H9 (cell line): Measurements from ENCODE around the gene NPY5R. TPM values are rescaled to one million over a fixed set of nuclear protein-coding genes. Genes with fewer than 3 reads are reported as not detected.

ENCODE experiments used
- DNase-seq: peaks from one replicate; pipeline ENCODE4 v3.0.0-alpha.2; 2017
- H2AFZ ChIP-seq: one replicate; pipeline ENCODE4 v1.6.1; 2013; ENCODE audit warnings: mild to moderate bottlenecking, low read length, control low read depth, moderate library complexity
- H2AK5ac ChIP-seq: 2 replicates; pipeline ENCODE4 v1.6.1; 2013; ENCODE audit warnings: low read length, control low read depth, mixed read lengths; ENCODE audit not compliant: insufficient read length
- H2BK120ac ChIP-seq: one replicate; pipeline ENCODE4 v1.6.1; 2013; ENCODE audit warnings: low read depth, mild to moderate bottlenecking, low read length, control low read depth, inconsistent platforms; ENCODE audit not compliant: poor library complexity, severe bottlenecking
- H2BK12ac ChIP-seq: 2 replicates; pipeline ENCODE4 v1.6.1; 2013; ENCODE audit warnings: low read length, control low read depth, mixed read lengths, low read depth; ENCODE audit not compliant: insufficient read length
- H2BK15ac ChIP-seq: 2 replicates; pipeline ENCODE4 v1.6.1; 2013; ENCODE audit warnings: low read depth, low read length, control low read depth
- H2BK20ac ChIP-seq: one replicate; pipeline ENCODE4 v1.6.1; 2013; ENCODE audit warnings: low read depth, mild to moderate bottlenecking, low read length, control low read depth, inconsistent platforms; ENCODE audit not compliant: poor library complexity, severe bottlenecking
- H2BK5ac ChIP-seq: 2 replicates; pipeline ENCODE4 v1.6.1; 2013; ENCODE audit warnings: low read length, control low read depth, mixed read lengths; ENCODE audit not compliant: insufficient read length
- H3K14ac ChIP-seq: 2 replicates; pipeline ENCODE4 v1.6.1; 2013; ENCODE audit warnings: low read length, control low read depth; ENCODE audit not compliant: insufficient read depth
- H3K18ac ChIP-seq: 2 replicates; pipeline ENCODE4 v1.6.1; 2013; ENCODE audit warnings: low read depth, mild to moderate bottlenecking, mixed read lengths, low read length, control low read depth; ENCODE audit not compliant: insufficient read length
- H3K23ac ChIP-seq: 2 replicates; pipeline ENCODE4 v1.6.1; 2013; ENCODE audit warnings: low read length, control low read depth, mixed read lengths, low read depth; ENCODE audit not compliant: insufficient read length
- H3K23me2 ChIP-seq: 2 replicates; pipeline ENCODE4 v1.6.1; 2013; ENCODE audit warnings: low read depth, mild to moderate bottlenecking, mixed read lengths, low read length, control low read depth; ENCODE audit not compliant: insufficient read length, poor library complexity, severe bottlenecking
- H3K27ac ChIP-seq: 2 replicates; pipeline ENCODE4 v1.5.1; 2013; ENCODE audit warnings: low read length, control low read depth, mixed read lengths, low read depth; ENCODE audit not compliant: insufficient read length
- H3K27me3 ChIP-seq: 2 replicates; pipeline ENCODE4 v1.6.1; 2013; ENCODE audit warnings: low read length, control low read depth, inconsistent platforms; ENCODE audit not compliant: insufficient read depth
- H3K4ac ChIP-seq: 2 replicates; pipeline ENCODE4 v1.6.1; 2013; ENCODE audit warnings: low read depth, mild to moderate bottlenecking, control low read depth, inconsistent platforms, low read length, moderate library complexity
- H3K4me1 ChIP-seq: 2 replicates; pipeline ENCODE4 v1.6.1; 2013; ENCODE audit warnings: low read length, control low read depth, inconsistent platforms; ENCODE audit not compliant: insufficient read depth
- H3K4me2 ChIP-seq: 2 replicates; pipeline ENCODE4 v1.6.1; 2013; ENCODE audit warnings: low read length, control low read depth, mixed read lengths; ENCODE audit not compliant: insufficient read length, insufficient read depth
- H3K56ac ChIP-seq: 2 replicates; pipeline ENCODE4 v1.6.1; 2013; ENCODE audit warnings: low read depth, mild to moderate bottlenecking, mixed read lengths, low read length, control low read depth; ENCODE audit not compliant: insufficient read length
- H3K79me1 ChIP-seq: 2 replicates; pipeline ENCODE4 v1.6.1; 2013; ENCODE audit warnings: low read depth, mild to moderate bottlenecking, moderate library complexity, low read length, control low read depth, inconsistent platforms; ENCODE audit not compliant: insufficient read depth, poor library complexity, severe bottlenecking
- H3K79me2 ChIP-seq: 2 replicates; pipeline ENCODE4 v1.6.1; 2013; ENCODE audit warnings: low read length, control low read depth, inconsistent platforms; ENCODE audit not compliant: insufficient read depth
- H3K9ac ChIP-seq: 2 replicates; pipeline ENCODE4 v1.6.1; 2013; ENCODE audit warnings: low read length, control low read depth, mixed read lengths; ENCODE audit not compliant: insufficient read length; ENCODE audit errors: extremely low read depth
- H3K9me3 ChIP-seq: one replicate; pipeline ENCODE4 v1.6.1; 2013; ENCODE audit warnings: low read depth, low read length, inconsistent platforms; ENCODE audit not compliant: control insufficient read depth
- H3T11ph ChIP-seq: one replicate; pipeline ENCODE4 v1.6.1; 2013; ENCODE audit warnings: mild to moderate bottlenecking, low read length, control low read depth, inconsistent platforms
- H4K20me1 ChIP-seq: one replicate; pipeline ENCODE4 v1.6.1; 2013; ENCODE audit not compliant: control insufficient read depth, insufficient read length, insufficient read depth
- H4K5ac ChIP-seq: 2 replicates; pipeline ENCODE4 v1.6.1; 2013; ENCODE audit warnings: low read depth, mild to moderate bottlenecking, mixed read lengths, low read length, control low read depth; ENCODE audit not compliant: insufficient read length
- H4K8ac ChIP-seq: replicated peaks from 2 replicates; pipeline ENCODE4 v1.6.1; 2013; ENCODE audit warnings: low read length, control low read depth, mixed read lengths, low read depth; ENCODE audit not compliant: insufficient read length
- H4K91ac ChIP-seq: 2 replicates; pipeline ENCODE4 v1.6.1; 2013; ENCODE audit warnings: low read depth, mild to moderate bottlenecking, moderate library complexity, mixed read lengths, low read length, control low read depth; ENCODE audit not compliant: insufficient read length
- H3K27ac Mint-ChIP-seq, 3 experiments: 2 replicates in 2 of 3; 3 replicates in 1 of 3; pipeline ENCODE4 v1.8.0; 2020 to 2021; ENCODE audit warnings: mixed read lengths in 3 of 3, mild to moderate bottlenecking in 1 of 3, moderate library complexity in 1 of 3
- H3K27me3 Mint-ChIP-seq: 2 replicates; pipeline ENCODE4 v1.8.0; 2021; ENCODE audit warnings: low read depth, mild to moderate bottlenecking, moderate library complexity, mixed read lengths
- H3K36me3 Mint-ChIP-seq, 3 experiments: 2 replicates in 2 of 3; 3 replicates in 1 of 3; pipeline ENCODE4 v1.8.0; 2020 to 2021; ENCODE audit warnings: low read depth in 3 of 3, mixed read lengths in 3 of 3; ENCODE audit not compliant: insufficient read depth in 1 of 3
- H3K4me1 Mint-ChIP-seq, 2 experiments: 2 replicates each; pipeline ENCODE4 v1.8.0; 2020; ENCODE audit warnings: mixed read lengths in 2 of 2
- H3K4me3 Mint-ChIP-seq, 2 experiments: 2 replicates in 1 of 2; 3 replicates in 1 of 2; pipeline ENCODE4 v1.8.0; 2020 to 2021; ENCODE audit warnings: mild to moderate bottlenecking in 2 of 2, mixed read lengths in 2 of 2, moderate library complexity in 1 of 2
- H3K9me3 Mint-ChIP-seq, 2 experiments: 2 replicates in 1 of 2; 3 replicates in 1 of 2; pipeline ENCODE4 v1.8.0; 2020; ENCODE audit warnings: mild to moderate bottlenecking in 2 of 2, mixed read lengths in 2 of 2, moderate library complexity in 1 of 2
- CTCF ChIP-seq: fragments of 200-600 bp; sonication (generic); conservative IDR thresholded peaks from 3 replicates; pipeline ENCODE4 v1.8.0; 2021; ENCODE audit warnings: antibody characterized with exemption, mild to moderate bottlenecking
- WGBS: extraction: QIAGEN DNeasy Blood & Tissue Kit; methylation state at CpG from one replicate; pipeline ENCODE4 v1.1.7; 2013; ENCODE audit warnings: missing lambda C conversion rate, low lambda C conversion rate, mixed read lengths; ENCODE audit not compliant: insufficient read length; ENCODE audit errors: extremely low coverage; 5-methylcytosine and 5-hydroxymethylcytosine counted together
- total RNA-seq: library from RNA; stranded (reverse); gene quantifications from 2 replicates; pipeline ENCODE4 v1.2.1, GENCODE V29; 2021

NPY5R gene
- total RNA-seq, 1 experiment from 2014 or later: 4.2 TPM

GRCh38 chr4:163392328-163392727 is 48.6 kb downstream of the NPY5R start:
- H3K18ac ChIP-seq: no peak overlapping the region
- H3K27ac ChIP-seq: no peak overlapping the region
- no peak overlapping the region for H4K5ac ChIP-seq
- no peak overlapping the region for H2AK5ac ChIP-seq
- H4K8ac ChIP-seq: no peak overlapping the region
- no peak overlapping the region for H2BK12ac ChIP-seq
- no peak overlapping the region for H2AFZ ChIP-seq
- no peak overlapping the region for H2BK120ac ChIP-seq
- H3K4me2 ChIP-seq: no peak overlapping the region
- H2BK20ac ChIP-seq: no peak overlapping the region
- H3K79me1 ChIP-seq: no peaks in the 10 kb centered on the region
- H4K20me1 ChIP-seq: no peaks in the 10 kb centered on the region
- H3K4me1 Mint-ChIP-seq: peaks cover 12 to 17% of the 10 kb centered on the region in 2 experiments
- no peak for DNase-seq
- H4K91ac ChIP-seq: no peak overlapping the region
- H3K23ac ChIP-seq: no peak overlapping the region
- H3K4me1 ChIP-seq: no peaks in the 10 kb centered on the region
- H3K36me3 Mint-ChIP-seq: no peaks in the 10 kb centered on the region
- no peak overlapping the region for H3K56ac ChIP-seq
- H3K27me3 Mint-ChIP-seq: no peaks in the 10 kb centered on the region
- H3T11ph ChIP-seq: no peak overlapping the region
- no peak overlapping the region for H2BK5ac ChIP-seq
- no peaks in the 10 kb centered on the region for H3K79me2 ChIP-seq
- no peak overlapping the region for H3K4ac ChIP-seq
- no peak overlapping the region for H3K27ac Mint-ChIP-seq
- no peak overlapping the region for H3K4me3 Mint-ChIP-seq
- no peak for TF ChIP-seq CTCF
- H2BK15ac ChIP-seq: no peak overlapping the region
- H3K9ac ChIP-seq: no peak overlapping the region
- no peaks in the 10 kb centered on the region for H3K27me3 ChIP-seq
- no peaks in the 10 kb centered on the region for H3K9me3 Mint-ChIP-seq
- H3K14ac ChIP-seq: no peak overlapping the region
- no CpG with 5 or more reads among the region's 4 CpGs for WGBS
- H3K9me3 ChIP-seq: no peaks in the 10 kb centered on the region
- H3K23me2 ChIP-seq: no peaks in the 10 kb centered on the region
